Measurements from ENCODE around the gene UBE2Q1. TPM values are rescaled to one million over a fixed set of nuclear protein-coding genes. Genes with fewer than 3 reads are reported as not detected.
A peak's percentile ranks its signal among the peaks of the same experiment; 100 is the strongest.

UBE2Q1 gene
- total RNA-seq, result 10 to 100 TPM; 25.6 to 37.1 (median 31.9) TPM

- no peak for TF ChIP-seq CTCF (IDR thresholded peaks at IDR 0.05)
- DNase-seq (ENCODE audit: low spot score), result no peak
- peak; percentile 12 for ATAC-seq (ENCODE audit: low FRiP score)
These were observed at the start of gene UBE2Q1 for GRCh38 chr1:154557939-154558719. Gene UBE2Q1, minus strand, starts transcription at chr1:154558662. Its CDS starts 109 bp downstream, at chr1:154558553.

- no peak for TF ChIP-seq CTCF (IDR thresholded peaks at IDR 0.05)
- DNase-seq (ENCODE audit: low spot score) (peak; percentile 70), ATAC-seq (ENCODE audit: low FRiP score) (peak; percentile 92)
These were observed 49.3 kb upstream of the UBE2Q1 start, which contains the start of gene ADAR for GRCh38 chr1:154607609-154608396. Gene ADAR, minus strand, starts transcription at chr1:154608186. Its CDS starts 180 bp downstream, at chr1:154608006.

- ATAC-seq (ENCODE audit: low FRiP score), result no peak
- DNase-seq (ENCODE audit: low spot score), result no peak
- TF ChIP-seq CTCF (IDR thresholded peaks at IDR 0.05), result no peak
These were observed 48.7 kb upstream of the UBE2Q1 start for GRCh38 chr1:154607106-154607608.

- TF ChIP-seq CTCF (IDR thresholded peaks at IDR 0.05), result no peak
- ATAC-seq (ENCODE audit: low FRiP score), result no peak
- no peak for DNase-seq (ENCODE audit: low spot score)
These were observed 47.1 kb upstream of the UBE2Q1 start for GRCh38 chr1:154605534-154605933.

- TF ChIP-seq CTCF (IDR thresholded peaks at IDR 0.05), result no peak
- ATAC-seq (ENCODE audit: low FRiP score), result no peak
- no peak for DNase-seq (ENCODE audit: low spot score)
These were observed 44.9 kb upstream of the UBE2Q1 start for GRCh38 chr1:154603317-154603716.

GRCh38 chr1:154599658-154600057 lies 41.2 kb upstream of the UBE2Q1 start:
- DNase-seq (ENCODE audit: low spot score) (no peak), ATAC-seq (ENCODE audit: low FRiP score) (no peak)
- no peak for TF ChIP-seq CTCF (IDR thresholded peaks at IDR 0.05)

Measured in omental fat pad (tissue), 4 donors.